Esophagus muscularis mucosa (tissue), 4 donors: Measurements from ENCODE around the gene ZFX. TPM values are rescaled to one million over a fixed set of nuclear protein-coding genes. Genes with fewer than 3 reads are reported as not detected.

Experiments used
- DNase-seq: peaks from one replicate; pipeline ENCODE4 v3.0.0-alpha.2; 2017; ENCODE audit errors: extremely low spot score
- H3K27ac ChIP-seq, 4 donors: fragments of 200-600 bp; sonication (generic); replicated peaks in 1 of 4; 1 replicate in 3 of 4; 2 replicates in 1 of 4; pipeline ENCODE4 v1.5.1; 2016 to 2019; ENCODE audit warnings: mild to moderate bottlenecking in 1 of 4
- H3K27me3 ChIP-seq, 4 donors: fragments of 200-600 bp; sonication (generic); one replicate each; pipeline versions ENCODE4 v1.5.1 to v1.6.0; 2016 to 2019
- H3K36me3 ChIP-seq, 4 donors: fragments of 200-600 bp; sonication (generic); one replicate each; pipeline ENCODE4 v1.5.1; 2016 to 2019
- H3K4me1 ChIP-seq, 4 donors: fragments of 200-600 bp; sonication (generic); one replicate each; pipeline ENCODE4 v1.5.1; 2016 to 2019
- H3K4me3 ChIP-seq, 4 donors: fragments of 200-600 bp; sonication (generic); 1 replicate in 2 of 4; 2 replicates in 2 of 4; pipeline ENCODE4 v1.5.1; 2016 to 2019; ENCODE audit warnings: mild to moderate bottlenecking in 4 of 4, moderate library complexity in 1 of 4
- H3K9me3 ChIP-seq, 4 donors: fragments of 200-600 bp; sonication (generic); 1 replicate in 3 of 4; 2 replicates in 1 of 4; pipeline ENCODE4 v1.5.1; 2016 to 2019
- EP300 ChIP-seq: sonication (generic); formaldehyde crosslinking; IDR thresholded peaks from one replicate; pipeline ENCODE4 v1.6.1; 2017; ENCODE audit warnings: antibody characterized with exemption
- POLR2A ChIP-seq: fragments of 450-650 bp; IDR thresholded peaks from one replicate; pipeline ENCODE4 v1.6.1; 2017; ENCODE audit warnings: antibody characterized with exemption, moderate library complexity, mild to moderate bottlenecking, low read depth
- POLR2AphosphoS5 ChIP-seq, 2 donors: sonication (generic); formaldehyde crosslinking; IDR thresholded peaks; one replicate each; pipeline ENCODE4 v1.6.1; 2017; ENCODE audit warnings: antibody characterized with exemption in 2 of 2
- WGBS: methylation state at CpG from one replicate; pipeline ENCODE4 v1.1.5; 2018; 5-methylcytosine and 5-hydroxymethylcytosine counted together
- intact Hi-C: fragments of 100-400 bp; cut with DNase I; formaldehyde crosslinking; loops from one replicate; pipeline ENCODE4 v1.15.1; 2023
- total RNA-seq, 4 donors: library from RNA; depleted of rRNA; stranded (reverse); fragments of >200 nt; gene quantifications; one replicate each; pipeline versions ENCODE4 v1.1.0 to v1.2.1, GENCODE V29; 2016
- TF ChIP-seq, protein P1 (sequence below), 3 experiments: fragments of 200-600 bp in 2 of 3; fragments of 450-650 bp in 1 of 3; sonication (generic) in 2 of 3; IDR thresholded peaks; one replicate each; pipeline ENCODE4 v1.5.1; 2017 to 2019; ENCODE audit warnings: antibody characterized with exemption in 3 of 3, mild to moderate bottlenecking in 2 of 3, moderate library complexity in 1 of 3

ZFX gene
- total RNA-seq, 4 donors from 2014 or later, result 52.3 to 75.6 (median 66.4) TPM

DNA sequence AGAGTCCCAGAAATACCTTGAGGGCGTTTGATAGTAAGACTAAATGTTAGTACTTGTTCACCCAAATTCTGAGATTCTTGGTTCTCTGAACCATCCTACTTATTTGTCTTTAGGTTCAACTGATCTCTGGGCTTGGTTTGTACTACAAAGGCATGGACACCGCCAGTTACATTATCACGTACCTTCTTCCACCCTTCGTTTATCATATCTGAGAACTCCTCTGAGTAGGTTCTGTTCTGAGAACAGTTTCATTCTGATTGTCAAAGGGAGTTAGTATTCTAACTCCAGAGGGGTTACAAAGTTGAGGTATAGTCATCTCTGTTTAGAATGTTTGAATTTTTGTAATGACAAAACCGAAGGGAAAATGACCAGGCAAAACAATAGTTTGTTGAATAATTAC is 19.3 kb downstream of the ZFX start:
- Histone ChIP-seq H3K9me3 (no peaks in the 10 kb centered on the region), H3K4me1 (peaks cover 44 to 84% (median 69%) of the 10 kb centered on the region in 4 donors), H3K27me3 (no peaks in the 10 kb centered on the region), H3K27ac (no peak overlapping the region), H3K36me3 (peaks cover 0 to 14% (median 9%) of the 10 kb centered on the region in 4 donors), H3K4me3 (no peak overlapping the region)
- intact Hi-C loops, result loop anchor here (5.0 kb wide), 1 partner anchor 38 kb away; no protein-coding TSS in a partner anchor
- WGBS, result 88% methylated on average over 5 of the region's 5 CpGs
- TF ChIP-seq EP300 (no peak), POLR2AphosphoS5 (IDR thresholded peaks at IDR 0.05) (no peak), POLR2A (no peak)
- TF ChIP-seq, protein P1, sequence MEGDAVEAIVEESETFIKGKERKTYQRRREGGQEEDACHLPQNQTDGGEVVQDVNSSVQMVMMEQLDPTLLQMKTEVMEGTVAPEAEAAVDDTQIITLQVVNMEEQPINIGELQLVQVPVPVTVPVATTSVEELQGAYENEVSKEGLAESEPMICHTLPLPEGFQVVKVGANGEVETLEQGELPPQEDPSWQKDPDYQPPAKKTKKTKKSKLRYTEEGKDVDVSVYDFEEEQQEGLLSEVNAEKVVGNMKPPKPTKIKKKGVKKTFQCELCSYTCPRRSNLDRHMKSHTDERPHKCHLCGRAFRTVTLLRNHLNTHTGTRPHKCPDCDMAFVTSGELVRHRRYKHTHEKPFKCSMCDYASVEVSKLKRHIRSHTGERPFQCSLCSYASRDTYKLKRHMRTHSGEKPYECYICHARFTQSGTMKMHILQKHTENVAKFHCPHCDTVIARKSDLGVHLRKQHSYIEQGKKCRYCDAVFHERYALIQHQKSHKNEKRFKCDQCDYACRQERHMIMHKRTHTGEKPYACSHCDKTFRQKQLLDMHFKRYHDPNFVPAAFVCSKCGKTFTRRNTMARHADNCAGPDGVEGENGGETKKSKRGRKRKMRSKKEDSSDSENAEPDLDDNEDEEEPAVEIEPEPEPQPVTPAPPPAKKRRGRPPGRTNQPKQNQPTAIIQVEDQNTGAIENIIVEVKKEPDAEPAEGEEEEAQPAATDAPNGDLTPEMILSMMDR (IDR thresholded peaks at IDR 0.05), result no peak
- DNase-seq, result no peak

DNA sequence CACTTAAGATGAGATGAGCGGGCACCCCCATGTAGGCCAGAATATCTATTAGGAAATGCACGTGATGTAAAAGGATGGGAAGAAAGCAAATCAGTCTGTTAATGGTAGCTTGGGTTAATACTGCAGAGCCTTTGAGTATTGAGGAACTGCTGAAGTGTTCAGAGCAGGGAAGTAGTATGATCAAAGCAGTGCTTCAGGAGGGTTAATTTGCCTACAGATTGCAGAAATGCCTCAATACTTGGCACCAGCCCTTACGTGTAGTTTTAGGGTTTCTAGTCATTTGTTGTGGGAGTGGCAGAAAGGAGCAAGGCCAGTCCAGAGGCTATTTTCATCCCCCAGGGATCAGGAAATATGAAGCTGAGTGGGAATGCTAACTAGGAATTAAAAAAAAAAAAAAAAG is 19.7 kb downstream of the ZFX start:
- no peak for DNase-seq
- WGBS, result 63% methylated on average over 3 of the region's 3 CpGs
- Histone ChIP-seq H3K4me3 (no peak overlapping the region), H3K36me3 (peaks cover 0 to 18% (median 13%) of the 10 kb centered on the region in 4 donors), H3K27ac (no peak overlapping the region), H3K9me3 (no peaks in the 10 kb centered on the region), H3K4me1 (peaks cover 44 to 81% (median 67%) of the 10 kb centered on the region in 4 donors), H3K27me3 (no peaks in the 10 kb centered on the region)
- TF ChIP-seq EP300 (no peak), POLR2A (no peak), POLR2AphosphoS5 (IDR thresholded peaks at IDR 0.05) (no peak)
- intact Hi-C loops, result loop anchor here (5.0 kb wide), 1 partner anchor 38 kb away; no protein-coding TSS in a partner anchor

DNA sequence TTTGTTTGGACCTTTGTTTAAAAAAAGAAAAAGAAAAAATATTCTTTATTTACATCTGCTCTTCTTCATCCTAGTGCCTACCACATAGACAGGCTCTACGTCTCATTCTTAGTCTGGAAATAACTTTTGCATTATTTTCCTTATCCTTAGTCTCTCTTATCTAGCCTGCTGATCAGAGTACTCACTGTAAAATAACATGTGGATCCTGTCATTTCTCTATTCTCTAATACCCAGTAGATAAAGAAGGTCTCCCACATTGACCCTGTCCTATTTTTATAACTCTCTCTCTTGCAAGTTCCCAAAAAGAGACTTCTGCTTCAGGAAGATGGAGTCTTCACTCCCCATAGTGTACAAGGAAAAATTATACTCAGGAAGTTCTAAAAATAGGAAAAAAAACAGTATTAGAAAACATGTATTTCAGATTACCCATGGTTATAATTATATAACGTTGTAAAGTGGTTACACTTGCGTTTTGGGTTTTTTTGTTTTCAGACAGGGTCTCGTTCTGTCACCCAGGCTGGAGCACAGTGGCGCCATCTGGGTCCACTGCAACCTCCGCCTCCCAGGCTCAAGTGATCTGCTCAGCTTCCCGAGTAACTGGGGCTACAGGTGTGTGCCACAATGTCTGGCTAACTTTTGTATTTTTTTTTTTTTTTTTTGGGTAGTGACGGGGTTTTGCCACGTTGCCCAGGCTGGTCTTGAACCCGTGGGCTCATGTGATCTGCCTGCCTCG is 23.8 kb downstream of the ZFX start:
- 88% methylated on average over 11 of the region's 11 CpGs for WGBS
- peaks cover 0 to 58% (median 46%) of the 10 kb centered on the region in 4 donors for H3K36me3 ChIP-seq
- H3K4me3 ChIP-seq, result no peak overlapping the region
- peaks cover 27 to 44% (median 32%) of the 10 kb centered on the region in 4 donors for H3K4me1 ChIP-seq
- H3K27ac ChIP-seq, result no peak overlapping the region
- H3K27me3 ChIP-seq, result no peaks in the 10 kb centered on the region
- H3K9me3 ChIP-seq, result no peaks in the 10 kb centered on the region
- no peak for DNase-seq
- TF ChIP-seq, protein P1 (IDR thresholded peaks at IDR 0.05), result no peak
- intact Hi-C loops, result no loop called here

DNA sequence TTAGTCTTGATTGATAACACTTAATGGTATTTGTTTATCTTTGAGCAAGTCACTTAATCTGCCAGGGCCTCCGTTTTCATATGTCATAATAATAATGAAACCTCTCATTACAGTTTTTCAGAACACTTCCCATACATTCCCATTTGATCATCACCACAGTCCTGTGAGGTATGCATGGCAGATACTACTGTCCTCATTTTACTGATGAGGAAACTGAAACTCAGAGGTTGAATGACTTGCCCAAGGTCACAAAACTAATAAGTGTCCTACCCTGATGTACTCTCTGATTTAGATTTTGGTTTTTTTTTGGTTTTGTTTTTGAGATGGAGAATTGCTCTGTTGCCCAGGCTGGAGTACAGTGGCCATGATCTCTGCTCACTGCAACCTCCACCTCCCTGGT is 25.7 kb downstream of the ZFX start:
- Histone ChIP-seq H3K4me3 (no peak overlapping the region), H3K4me1 (peaks cover 12 to 24% (median 14%) of the 10 kb centered on the region in 4 donors), H3K9me3 (no peaks in the 10 kb centered on the region), H3K27ac (no peak overlapping the region), H3K36me3 (peaks cover 0 to 76% (median 61%) of the 10 kb centered on the region in 4 donors), H3K27me3 (no peaks in the 10 kb centered on the region)
- TF ChIP-seq EP300 (no peak), POLR2AphosphoS5 (IDR thresholded peaks at IDR 0.05) (no peak), POLR2A (no peak)
- TF ChIP-seq, protein P1 (IDR thresholded peaks at IDR 0.05), result no peak
- no peak for DNase-seq
- intact Hi-C loops, result no loop called here
- WGBS, result 60% methylated on average over 1 of the region's 1 CpG

GRCh38 chrX:24178441-24178840 is 28.9 kb downstream of the ZFX start:
- TF ChIP-seq EP300, result no peak
- no peak for TF ChIP-seq POLR2AphosphoS5 (IDR thresholded peaks at IDR 0.05)
- TF ChIP-seq, protein P1 (IDR thresholded peaks at IDR 0.05), result no peak
- no peak for TF ChIP-seq POLR2A
- H3K4me1 ChIP-seq, result peaks cover 0 to 15% (median 5%) of the 10 kb centered on the region in 4 donors
- no peaks in the 10 kb centered on the region for H3K27me3 ChIP-seq
- no peak overlapping the region for H3K27ac ChIP-seq
- intact Hi-C loops, result no loop called here
- no peaks in the 10 kb centered on the region for H3K9me3 ChIP-seq
- H3K4me3 ChIP-seq, result no peak overlapping the region
- 98% methylated on average over 8 of the region's 8 CpGs for WGBS
- H3K36me3 ChIP-seq, result peaks cover 0 to 84% (median 58%) of the 10 kb centered on the region in 4 donors
- no peak for DNase-seq
